PFSK-1 (cell line): ENCODE measurements around the gene BMP7.

Experiments
- FOXP2 ChIP-seq: optimal IDR thresholded peaks from 2 replicates; pipeline ENCODE3; 2011; ENCODE audit warnings: borderline replicate concordance, control low read depth, inconsistent platforms; ENCODE audit not compliant: insufficient read depth; ENCODE audit errors: extremely low read length, extremely low read depth
- POLR2AphosphoS5 ChIP-seq: IDR thresholded peaks from 2 replicates; pipeline ENCODE4 v1.6.1; 2012; ENCODE audit warnings: low read depth, mild to moderate bottlenecking, control low read depth, low read length, moderate library complexity
- REST ChIP-seq, 2 experiments: IDR thresholded peaks; 2 replicates each; pipeline versions ENCODE4 v1.6.1 to v1.8.0; 2011 to 2012; ENCODE audit warnings: low read depth in 2 of 2, low read length in 2 of 2, control low read depth in 1 of 2, inconsistent platforms in 1 of 2, mild to moderate bottlenecking in 1 of 2, moderate library complexity in 1 of 2; ENCODE audit not compliant: insufficient read depth in 1 of 2
- SIN3A ChIP-seq: IDR thresholded peaks from 2 replicates; pipeline ENCODE4 v1.6.1; 2012; ENCODE audit warnings: mild to moderate bottlenecking, low read length, moderate library complexity, borderline replicate concordance; ENCODE audit not compliant: insufficient read depth
- TAF1 ChIP-seq: IDR thresholded peaks from 2 replicates; pipeline ENCODE4 v1.6.1; 2012; ENCODE audit warnings: low read length, control low read depth, borderline replicate concordance; ENCODE audit not compliant: insufficient read depth

The BMP7 gene

DNA sequence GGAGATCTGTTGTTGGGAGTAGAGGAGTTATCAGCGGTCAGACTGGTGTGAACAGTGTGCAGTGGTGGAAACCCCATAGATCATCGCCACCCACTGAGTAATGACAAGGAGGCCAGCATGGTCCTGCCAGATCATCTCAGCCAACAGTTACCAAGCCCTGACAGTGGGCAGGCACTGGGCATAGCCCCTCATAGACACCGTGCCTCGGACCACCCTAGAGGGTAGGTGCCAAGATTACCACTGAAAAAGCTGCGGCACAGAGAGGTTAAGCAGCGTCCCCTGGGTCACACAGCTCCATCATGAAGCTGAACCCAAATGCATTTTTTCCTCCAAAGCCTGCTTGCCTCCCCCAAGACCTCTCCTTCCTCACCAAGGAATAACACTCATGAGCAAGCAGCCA is 21.5 kb upstream of the BMP7 start:
- no peak for TF ChIP-seq FOXP2
- TF ChIP-seq POLR2AphosphoS5 = no peak
- no peak for TF ChIP-seq TAF1
- no peak for TF ChIP-seq SIN3A
- no peak for TF ChIP-seq REST (IDR thresholded peaks at IDR 0.05; ENCODE audit: insufficient read depth in 1 of 2, low read depth in 2 of 2, low read length in 2 of 2)

DNA sequence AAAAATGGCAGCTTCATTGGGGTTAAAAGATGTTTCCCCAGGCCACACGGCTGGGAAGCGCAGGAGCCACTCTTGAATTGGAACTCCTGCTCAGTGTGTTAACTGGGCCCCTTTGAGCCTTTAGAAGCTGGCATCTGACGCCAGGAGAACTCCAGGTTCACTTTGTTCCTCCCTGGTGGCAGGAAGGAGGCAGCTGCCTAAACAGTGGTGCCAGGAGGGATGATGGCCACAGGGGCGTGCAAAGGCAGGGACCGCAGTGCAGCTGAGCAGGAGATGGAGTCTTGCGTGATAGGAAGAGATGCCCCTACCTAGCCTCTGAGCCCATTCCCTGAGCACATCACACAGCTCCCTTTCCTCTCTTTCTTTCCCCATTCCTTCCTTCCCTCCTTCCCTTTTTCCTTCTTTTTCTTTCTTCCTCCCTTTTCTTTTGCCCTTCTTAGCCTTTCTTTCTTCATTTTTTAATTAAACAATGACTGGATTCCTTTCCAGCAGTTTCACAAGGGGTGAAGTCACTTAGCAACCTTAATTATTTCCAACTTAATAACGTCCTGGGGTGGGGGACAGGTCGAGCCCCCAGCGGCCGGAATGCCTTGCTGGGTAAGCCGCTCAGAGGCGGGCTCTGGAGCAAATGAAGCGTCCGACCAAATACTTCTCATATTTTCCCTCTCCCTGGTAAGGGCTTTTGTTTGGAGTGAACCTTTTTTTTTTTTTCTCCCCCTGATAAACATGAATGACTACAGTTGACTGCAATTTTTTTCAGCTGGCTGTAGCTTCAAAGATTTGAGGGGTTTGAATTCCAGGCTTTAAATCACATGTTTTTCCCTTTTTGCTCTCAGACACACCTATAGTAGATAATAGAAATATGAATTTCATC is 20.8 kb upstream of the BMP7 start:
- TF ChIP-seq FOXP2 (no peak), TAF1 (no peak), SIN3A (no peak), POLR2AphosphoS5 (no peak), REST (IDR thresholded peaks at IDR 0.05; ENCODE audit: insufficient read depth in 1 of 2, low read depth in 2 of 2, low read length in 2 of 2) (no peak)

GRCh38 chr20:57283860-57284259 is 17.4 kb upstream of the BMP7 start:
- no peak for TF ChIP-seq POLR2AphosphoS5

GRCh38 chr20:57282670-57283361 is 16.4 kb upstream of the BMP7 start:
- TF ChIP-seq POLR2AphosphoS5 = no peak
- no peak for TF ChIP-seq FOXP2
- no peak for TF ChIP-seq SIN3A

DNA sequence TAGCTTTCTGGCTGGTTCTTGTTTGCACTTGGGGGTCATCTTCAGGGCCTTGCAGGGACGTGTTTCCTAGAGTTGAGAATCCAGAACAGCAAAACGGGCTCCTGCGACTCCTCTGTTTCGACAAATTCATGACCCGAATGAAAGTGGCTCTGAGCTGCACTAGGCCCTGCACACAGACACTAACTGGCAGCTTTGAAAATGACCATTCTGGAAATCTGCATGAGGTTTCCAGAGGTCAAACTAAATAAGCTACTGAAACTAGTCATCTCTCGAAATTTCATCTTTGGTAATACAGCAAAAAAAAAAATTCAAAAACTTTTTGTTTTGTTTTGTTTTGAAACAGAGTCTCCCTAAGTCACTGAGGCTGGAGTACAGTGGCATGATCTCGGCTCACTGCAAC is 15.5 kb upstream of the BMP7 start:
- TF ChIP-seq REST (IDR thresholded peaks at IDR 0.05; ENCODE audit: insufficient read depth in 1 of 2, low read depth in 2 of 2, low read length in 2 of 2) (no peak), POLR2AphosphoS5 (no peak), TAF1 (no peak), FOXP2 (no peak), SIN3A (no peak)

DNA sequence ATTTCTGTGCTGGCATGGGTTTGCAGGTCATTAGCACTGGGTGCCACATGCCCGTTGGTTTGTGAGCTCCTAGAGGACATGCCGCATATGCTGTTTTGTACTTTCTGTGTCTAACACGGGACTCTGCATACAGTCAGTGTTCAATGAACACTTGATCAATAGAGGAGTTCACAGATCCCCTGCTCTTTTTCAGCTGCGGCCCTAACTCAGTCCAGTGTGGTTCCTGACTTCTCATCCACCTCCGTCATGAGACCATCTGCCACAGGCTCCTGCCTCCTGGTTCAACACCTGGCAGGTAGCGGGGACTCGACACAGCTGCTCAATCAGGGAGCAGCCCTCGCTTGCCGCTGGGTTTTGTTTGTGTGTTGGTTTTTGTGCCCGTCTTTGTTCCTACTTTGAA is 13.8 kb upstream of the BMP7 start:
- TF ChIP-seq SIN3A (no peak), POLR2AphosphoS5 (no peak), REST (IDR thresholded peaks at IDR 0.05; ENCODE audit: insufficient read depth in 1 of 2, low read depth in 2 of 2, low read length in 2 of 2) (no peak), FOXP2 (no peak), TAF1 (no peak)
